Activated CD8-positive, alpha-beta T cell treated with anti-CD3 and anti-CD28 coated beads, Interleukin-2, amount 10 ng/mL, durations not matched to agents 7 days and 5 days (primary cell): ENCODE measurements around the gene SLC35D2. TPM values are rescaled to one million over a fixed set of nuclear protein-coding genes. Genes with fewer than 3 reads are reported as not detected.
"Not testable (repeated sequence)": the region's sequence is repeated elsewhere in the genome, so short reads cannot be mapped to it uniquely, and the experiment has no call there.

Experiments used
- ATAC-seq: fragments of 150-1000 bp; cut with Tn5 transposase; one replicate; pipeline ENCODE4 v1.10.0; 2021; ENCODE audit warnings: moderate library complexity
- CTCF ChIA-PET: fragments of 350-600 bp; sonication (Branson Sonifier 250); formaldehyde crosslinking; loops from one replicate; lab custom pipeline; 2021; ENCODE audit warnings: antibody characterized with exemption; lab: Charles Lee
- POLR2A ChIA-PET: fragments of 350-600 bp; sonication (Branson Sonifier 250); formaldehyde crosslinking; loops from one replicate; lab custom pipeline; 2021; ENCODE audit warnings: antibody characterized with exemption; lab: Charles Lee
- DNase-seq: peaks from one replicate; pipeline ENCODE4 v3.0.0-alpha.2; 2020
- H3K27ac Mint-ChIP-seq: one replicate; pipeline ENCODE4 v1.8.0; 2021; ENCODE audit warnings: mild to moderate bottlenecking, mixed read lengths
- H3K27me3 Mint-ChIP-seq: one replicate; pipeline ENCODE4 v1.8.0; 2021; ENCODE audit warnings: low read depth, mixed read lengths
- H3K36me3 Mint-ChIP-seq: one replicate; pipeline ENCODE4 v1.8.0; 2021; ENCODE audit warnings: low read depth, mixed read lengths
- H3K4me1 Mint-ChIP-seq: one replicate; pipeline ENCODE4 v1.8.0; 2021; ENCODE audit warnings: low read depth, mixed read lengths
- H3K4me3 Mint-ChIP-seq: one replicate; pipeline ENCODE4 v1.8.0; 2021; ENCODE audit warnings: mild to moderate bottlenecking, mixed read lengths
- H3K9me3 Mint-ChIP-seq: one replicate; pipeline ENCODE4 v1.8.0; 2022; ENCODE audit warnings: mixed read lengths; ENCODE audit not compliant: insufficient read depth
- total RNA-seq, 2 experiments: library from RNA; stranded (reverse); gene quantifications; one replicate each; pipeline ENCODE4 v1.2.3, GENCODE V29; 2021

The SLC35D2 gene
- total RNA-seq, 2 experiments from 2014 or later, result 4.2 to 4.3 TPM

- no peaks in the 10 kb centered on the region for H3K4me1 Mint-ChIP-seq
- H3K4me3 Mint-ChIP-seq, result no peak overlapping the region
- POLR2A ChIA-PET, result interaction anchor here (1.3 kb wide), 1 partner anchor 58 kb away, joined by 3 read pairs; no protein-coding TSS in a partner anchor
- no peak overlapping the region for H3K27ac Mint-ChIP-seq
- ATAC-seq (no peak), DNase-seq (no peak)
- H3K36me3 Mint-ChIP-seq, result no peaks in the 10 kb centered on the region
- H3K27me3 Mint-ChIP-seq, result no peaks in the 10 kb centered on the region
- H3K9me3 Mint-ChIP-seq, result no peaks in the 10 kb centered on the region
- CTCF ChIA-PET, result no interaction called here
These were observed 38.9 kb downstream of the SLC35D2 start for GRCh38 chr9:96344458-96345180.

- DNase-seq, result no peak
- no peak for ATAC-seq
These were observed 39.8 kb downstream of the SLC35D2 start for GRCh38 chr9:96343515-96344360.

DNA sequence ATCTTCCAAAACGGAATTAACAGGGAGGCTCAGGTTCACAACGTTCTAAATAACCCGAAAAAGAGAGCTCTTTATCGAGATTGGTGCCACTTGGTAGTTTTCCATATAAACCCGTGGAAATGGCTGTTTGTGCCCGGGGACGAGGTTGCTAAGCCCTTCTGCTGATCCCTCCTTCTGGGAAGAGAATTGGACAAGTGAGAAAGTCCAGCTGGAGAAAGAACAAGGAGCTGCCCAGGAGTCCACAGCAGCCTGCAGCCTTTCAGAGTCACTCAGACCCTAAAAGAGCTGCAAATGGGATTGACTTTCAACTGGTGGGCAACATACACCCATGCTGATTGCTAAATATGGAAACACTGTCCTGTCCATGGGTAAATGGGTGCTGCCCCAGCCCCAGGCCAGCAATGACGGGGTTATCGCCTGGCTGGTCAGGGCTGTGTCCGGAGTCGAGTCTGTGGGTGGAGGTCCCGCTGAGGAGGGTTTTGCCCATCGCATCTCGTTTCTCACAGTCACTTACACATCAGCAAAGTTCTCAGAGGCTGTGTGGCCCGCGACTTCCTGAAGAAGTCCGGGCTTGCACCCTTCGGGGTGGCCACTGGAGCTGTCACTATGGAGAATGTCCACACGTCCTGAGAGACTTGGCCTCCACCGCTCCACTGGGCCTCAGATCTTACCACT is 40.8 kb downstream of the SLC35D2 start:
- DNase-seq, result no peak
- POLR2A ChIA-PET, result no interaction called here
- Mint-ChIP-seq H3K4me1 (no peaks in the 10 kb centered on the region), H3K36me3 (no peaks in the 10 kb centered on the region), H3K4me3 (no peak overlapping the region), H3K27ac (no peak overlapping the region), H3K27me3 (no peaks in the 10 kb centered on the region), H3K9me3 (no peaks in the 10 kb centered on the region)
- CTCF ChIA-PET, result interaction anchor here (1.4 kb wide), 1 partner anchor 17 kb away, joined by 3 read pairs; no protein-coding TSS in a partner anchor
- no peak for ATAC-seq

More at GRCh38 chr9:96343515-96344360, 39.8 kb downstream of the SLC35D2 start:
- Mint-ChIP-seq H3K27me3 (no peaks in the 10 kb centered on the region), H3K9me3 (no peaks in the 10 kb centered on the region), H3K36me3 (no peaks in the 10 kb centered on the region), H3K27ac (no peak overlapping the region), H3K4me1 (no peaks in the 10 kb centered on the region), H3K4me3 (no peak overlapping the region)
- ChIA-PET POLR2A (interaction anchor here (1.3 kb wide), 1 partner anchor 58 kb away, joined by 3 read pairs; no protein-coding TSS in a partner anchor), CTCF (interaction anchor here (1.4 kb wide), 1 partner anchor 18 kb away, joined by 3 read pairs; no protein-coding TSS in a partner anchor)

GRCh38 chr9:96340707-96341106 is 42.8 kb downstream of the SLC35D2 start:
- POLR2A ChIA-PET, result no interaction called here
- CTCF ChIA-PET, result no interaction called here
- DNase-seq (no peak), ATAC-seq (no peak)
- H3K4me1 Mint-ChIP-seq, result no peaks in the 10 kb centered on the region
- no peaks in the 10 kb centered on the region for H3K9me3 Mint-ChIP-seq
- H3K27me3 Mint-ChIP-seq, result no peaks in the 10 kb centered on the region
- H3K27ac Mint-ChIP-seq, result no peak overlapping the region
- H3K4me3 Mint-ChIP-seq, result no peak overlapping the region
- no peaks in the 10 kb centered on the region for H3K36me3 Mint-ChIP-seq

- Mint-ChIP-seq H3K36me3 (no peaks in the 10 kb centered on the region), H3K4me3 (no peak overlapping the region), H3K27me3 (no peaks in the 10 kb centered on the region), H3K9me3 (no peaks in the 10 kb centered on the region), H3K27ac (no peak overlapping the region), H3K4me1 (no peaks in the 10 kb centered on the region)
- ChIA-PET POLR2A (no interaction called here), CTCF (interaction anchor here (2.0 kb wide), 1 partner anchor 11 kb away, joined by 7 read pairs; no protein-coding TSS in a partner anchor)
- no peak for ATAC-seq
- DNase-seq, result no peak
These were observed 45.2 kb downstream of the SLC35D2 start for GRCh38 chr9:96338299-96338698.

- Mint-ChIP-seq H3K27me3 (no peaks in the 10 kb centered on the region), H3K4me1 (no peaks in the 10 kb centered on the region), H3K4me3 (no peak overlapping the region), H3K27ac (no peak overlapping the region), H3K36me3 (no peaks in the 10 kb centered on the region), H3K9me3 (no peaks in the 10 kb centered on the region)
- POLR2A ChIA-PET, result no interaction called here
- CTCF ChIA-PET, result no interaction called here
- ATAC-seq (no peak), DNase-seq (no peak)
These were observed 49.6 kb downstream of the SLC35D2 start for GRCh38 chr9:96333958-96334357.

DNA sequence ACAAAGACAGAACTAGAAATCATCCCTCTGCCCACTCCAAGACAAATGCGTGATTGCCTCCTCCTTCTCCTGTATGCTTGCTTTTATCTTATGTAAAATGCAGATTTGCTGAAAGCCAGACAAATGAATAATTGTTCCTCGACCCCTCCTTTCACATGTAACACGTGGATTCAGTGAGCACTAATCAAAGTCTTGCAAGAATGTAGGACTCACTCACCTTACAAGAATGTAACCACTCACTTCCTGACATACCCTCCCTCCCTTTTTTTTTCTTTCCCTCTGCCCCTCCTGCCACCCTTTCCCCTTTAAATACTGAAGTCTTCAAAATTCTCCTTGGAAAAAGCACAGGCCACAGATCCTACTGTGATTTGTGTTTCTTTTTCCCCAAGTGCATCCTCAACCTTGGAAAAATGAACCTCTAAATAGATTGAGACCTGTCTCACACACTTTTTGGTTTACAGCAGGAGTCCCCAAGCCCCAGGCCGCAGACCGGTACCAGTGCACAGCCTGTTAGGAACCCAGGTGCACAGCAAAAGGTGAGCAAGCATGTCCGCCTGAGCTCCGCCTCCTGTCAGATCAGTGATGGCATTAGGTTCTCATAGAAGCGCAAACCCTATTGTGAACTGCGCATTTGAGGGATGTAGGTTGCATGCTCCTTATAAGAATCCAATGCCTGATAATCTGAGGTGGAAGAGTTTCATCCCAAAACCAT is 52.1 kb downstream of the SLC35D2 start:
- no peak overlapping the region for H3K27ac Mint-ChIP-seq
- H3K27me3 Mint-ChIP-seq, result no peaks in the 10 kb centered on the region
- ChIA-PET POLR2A (no interaction called here), CTCF (no interaction called here)
- DNase-seq (no peak), ATAC-seq (no peak)
- H3K4me3 Mint-ChIP-seq, result no peak overlapping the region
- H3K36me3 Mint-ChIP-seq, result no peaks in the 10 kb centered on the region
- H3K4me1 Mint-ChIP-seq, result no peaks in the 10 kb centered on the region
- H3K9me3 Mint-ChIP-seq, result no peaks in the 10 kb centered on the region

GRCh38 chr9:96327694-96328352 is 55.7 kb downstream of the SLC35D2 start:
- DNase-seq (peak; percentile 55), ATAC-seq (peak; percentile 60)
- Mint-ChIP-seq H3K9me3 (no peaks in the 10 kb centered on the region), H3K36me3 (no peaks in the 10 kb centered on the region), H3K27me3 (peaks cover 3% of the 10 kb centered on the region), H3K4me1 (no peaks in the 10 kb centered on the region), H3K4me3 (no peak overlapping the region), H3K27ac (no peak overlapping the region)
- ChIA-PET POLR2A (no interaction called here), CTCF (interaction anchor here (0.9 to 3.7 kb wide), 13 partner anchors 10 to 338 kb away, joined by 3 to 24 read pairs (median 4); partner anchors contain the start of gene HABP4)

DNA sequence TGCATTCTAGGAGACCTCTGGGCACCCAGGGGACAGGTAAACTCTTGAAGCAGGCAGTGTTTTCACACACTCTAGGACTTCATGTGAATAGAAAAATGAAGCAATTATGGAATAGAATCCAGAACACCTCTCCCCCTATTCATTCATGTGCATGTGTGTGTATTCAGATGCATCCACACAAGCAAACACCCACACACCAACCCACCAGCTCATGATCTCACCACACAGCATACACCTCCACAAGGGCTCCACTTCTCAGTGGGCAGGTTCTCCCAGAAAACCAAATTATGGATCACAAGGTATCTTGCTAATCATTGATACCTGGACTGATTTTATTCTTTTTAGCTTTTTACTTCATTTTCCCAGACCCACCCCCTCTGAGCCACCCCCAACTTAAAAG is 60.3 kb downstream of the SLC35D2 start:
- Mint-ChIP-seq H3K27me3 (peaks cover 3% of the 10 kb centered on the region), H3K4me3 (no peak overlapping the region), H3K36me3 (no peaks in the 10 kb centered on the region), H3K27ac (no peak overlapping the region), H3K9me3 (no peaks in the 10 kb centered on the region), H3K4me1 (no peaks in the 10 kb centered on the region)
- ChIA-PET POLR2A (no interaction called here), CTCF (no interaction called here)
- ATAC-seq (no peak), DNase-seq (no peak)

- DNase-seq, H3K36me3 Mint-ChIP-seq, H3K4me3 Mint-ChIP-seq, H3K9me3 Mint-ChIP-seq, H3K27ac Mint-ChIP-seq, H3K4me1 Mint-ChIP-seq, ATAC-seq, CTCF ChIA-PET, POLR2A ChIA-PET, H3K27me3 Mint-ChIP-seq: not testable (repeated sequence)
These were observed 60.8 kb downstream of the SLC35D2 start for GRCh38 chr9:96322736-96323135.

GRCh38 chr9:96322210-96322609 is 61.3 kb downstream of the SLC35D2 start:
- H3K4me3 Mint-ChIP-seq, DNase-seq, H3K27me3 Mint-ChIP-seq, ATAC-seq, H3K36me3 Mint-ChIP-seq, POLR2A ChIA-PET, H3K27ac Mint-ChIP-seq, H3K4me1 Mint-ChIP-seq, H3K9me3 Mint-ChIP-seq, CTCF ChIA-PET: not testable (repeated sequence)
